Spleen (tissue), 11 donors: Measurements from ENCODE around the gene BACH2. TPM values are rescaled to one million over a fixed set of nuclear protein-coding genes. Genes with fewer than 3 reads are reported as not detected.
A peak's percentile ranks its signal among the peaks of the same experiment; 100 is the strongest.

Experiments
- DNase-seq: peaks from one replicate; pipeline ENCODE4 v3.0.0-alpha.2; 2020
- H3K27ac ChIP-seq, 8 donors: fragments of 200-600 bp; sonication (generic) in 7 of 8; 1 replicate in 4 of 8; 2 replicates in 4 of 8; pipeline versions ENCODE4 v1.5.0 to v1.8.0; 2016 to 2021; ENCODE audit warnings: inconsistent platforms in 4 of 8, mild to moderate bottlenecking in 4 of 8, moderate library complexity in 1 of 8
- H3K27me3 ChIP-seq, 7 donors: fragments of 200-600 bp; sonication (generic) in 6 of 7; replicated peaks in 1 of 7; 1 replicate in 4 of 7; 2 replicates in 3 of 7; pipeline versions ENCODE4 v1.5.0 to v1.8.0; 2016 to 2021; ENCODE audit warnings: inconsistent platforms in 3 of 7, mild to moderate bottlenecking in 1 of 7
- H3K36me3 ChIP-seq, 6 donors: fragments of 200-600 bp; sonication (generic) in 5 of 6; 1 replicate in 4 of 6; 2 replicates in 2 of 6; pipeline versions ENCODE4 v1.5.0 to v1.8.0; 2016 to 2021; ENCODE audit warnings: inconsistent platforms in 2 of 6
- H3K4me1 ChIP-seq, 6 donors: fragments of 200-600 bp; sonication (generic) in 5 of 6; 1 replicate in 3 of 6; 2 replicates in 3 of 6; pipeline versions ENCODE4 v1.5.0 to v1.8.0; 2016 to 2021; ENCODE audit warnings: inconsistent platforms in 3 of 6
- H3K4me3 ChIP-seq, 8 donors: fragments of 200-600 bp; sonication (generic) in 7 of 8; 1 replicate in 4 of 8; 2 replicates in 4 of 8; pipeline versions ENCODE4 v1.5.0 to v1.8.0; 2016 to 2021; ENCODE audit warnings: inconsistent platforms in 4 of 8, mild to moderate bottlenecking in 4 of 8, moderate library complexity in 2 of 8
- H3K9me3 ChIP-seq, 8 donors: fragments of 200-600 bp; sonication (generic) in 7 of 8; 1 replicate in 4 of 8; 2 replicates in 4 of 8; pipeline versions ENCODE4 v1.5.0 to v1.8.0; 2016 to 2021; ENCODE audit warnings: inconsistent platforms in 4 of 8
- POLR2A ChIP-seq, 3 donors: fragments of 450-650 bp; IDR thresholded peaks; one replicate each; pipeline ENCODE4 v1.5.1; 2017; ENCODE audit warnings: antibody characterized with exemption in 3 of 3, mild to moderate bottlenecking in 1 of 3
- POLR2AphosphoS5 ChIP-seq, 3 donors: sonication (generic); formaldehyde crosslinking; IDR thresholded peaks; one replicate each; pipeline ENCODE4 v1.5.1; 2017; ENCODE audit warnings: antibody characterized with exemption in 3 of 3
- WGBS, 5 donors: extraction: QIAGEN DNeasy Blood & Tissue Kit in 3 of 5; methylation state at CpG; one replicate each; pipeline versions ENCODE4 v1.1.5 to v1.1.7; 2013 to 2018; 5-methylcytosine and 5-hydroxymethylcytosine counted together
- intact Hi-C: fragments of 100-400 bp; cut with DNase I; formaldehyde crosslinking; loops from one replicate; pipeline ENCODE4 v1.15.0; 2023; ENCODE audit warnings: low total_unique reads
- polyA plus RNA-seq, 3 donors: library from polyadenylated mRNA; stranded (reverse); fragments of 200-250 nt; gene quantifications; one replicate each; pipeline ENCODE4 v1.2.1, GENCODE V29; 2013
- total RNA-seq, 7 donors: library from RNA; depleted of rRNA in 3 of 7; stranded (reverse); fragments of >200 nt in 3 of 7; fragmentation: NEBNext Ultra II Directional in 4 of 7; extraction: Animal tissue kit (Norgen Biotek cat#: 25700) in 4 of 7; gene quantifications; one replicate each; pipeline versions ENCODE4 v1.1.0 to v1.2.1, GENCODE V29; 2016 to 2021
- TF ChIP-seq, protein P1 (sequence below), 11 experiments: fragments of 200-600 bp in 7 of 11; fragments of 450-650 bp in 4 of 11; sonication (generic) in 4 of 11; IDR thresholded peaks in 8 of 11; conservative IDR thresholded peaks in 3 of 11; 1 replicate in 7 of 11; 2 replicates in 4 of 11; pipeline versions ENCODE4 v1.4.0 to v1.8.0; 2016 to 2021; ENCODE audit warnings: antibody characterized with exemption in 11 of 11, inconsistent platforms in 4 of 11, mild to moderate bottlenecking in 1 of 11
- donor health status: healthy with polysubstance abuse.
- donor health status: DM: no; HTN: no; CAD: no; lungs with moderate emphysema.
- donor health status: DM: no; HTN: no; CAD: no.
- donor health status: Bipolar disorder and iron deficiency.
- donor health status: healthy.
- donor health status: DM: no; HTN: no; CAD: no.
- donor health status: DM: yes; HTN: yes; CAD: no.

The BACH2 gene
- total and polyA plus RNA-seq, 10 donors = 3.0 to 53.8 (median 32.3) TPM

DNA sequence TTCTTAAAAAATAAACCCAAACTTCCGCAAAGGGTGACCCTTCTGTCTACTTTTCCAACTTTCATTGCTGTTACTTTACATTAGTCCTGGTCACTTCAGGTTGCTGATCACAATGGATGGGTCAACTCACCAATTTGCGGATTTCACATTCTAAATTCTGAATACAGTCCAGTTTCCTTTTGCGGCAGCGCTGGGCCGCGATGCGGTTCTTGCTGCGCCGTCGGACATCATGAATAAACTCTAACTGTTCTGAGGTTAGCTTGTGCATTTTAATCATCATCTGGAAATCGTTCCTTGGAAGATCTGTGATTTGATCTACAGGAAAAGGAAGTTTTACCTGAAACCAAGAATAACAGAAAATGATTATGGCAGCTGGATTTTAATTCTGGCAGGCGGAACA lies 358.6 kb downstream of the BACH2 start:
- peaks cover 0 to 9% (median 0%) of the 10 kb centered on the region in 6 donors for H3K4me1 ChIP-seq
- no peak for DNase-seq
- H3K36me3 ChIP-seq = peaks cover 0 to 56% (median 8%) of the 10 kb centered on the region in 6 donors
- no peaks in the 10 kb centered on the region for H3K9me3 ChIP-seq
- no peak overlapping the region for H3K4me3 ChIP-seq
- TF ChIP-seq POLR2A (IDR thresholded peaks at IDR 0.05) = no peak
- no peak for TF ChIP-seq POLR2AphosphoS5 (IDR thresholded peaks at IDR 0.05)
- TF ChIP-seq, protein P1, sequence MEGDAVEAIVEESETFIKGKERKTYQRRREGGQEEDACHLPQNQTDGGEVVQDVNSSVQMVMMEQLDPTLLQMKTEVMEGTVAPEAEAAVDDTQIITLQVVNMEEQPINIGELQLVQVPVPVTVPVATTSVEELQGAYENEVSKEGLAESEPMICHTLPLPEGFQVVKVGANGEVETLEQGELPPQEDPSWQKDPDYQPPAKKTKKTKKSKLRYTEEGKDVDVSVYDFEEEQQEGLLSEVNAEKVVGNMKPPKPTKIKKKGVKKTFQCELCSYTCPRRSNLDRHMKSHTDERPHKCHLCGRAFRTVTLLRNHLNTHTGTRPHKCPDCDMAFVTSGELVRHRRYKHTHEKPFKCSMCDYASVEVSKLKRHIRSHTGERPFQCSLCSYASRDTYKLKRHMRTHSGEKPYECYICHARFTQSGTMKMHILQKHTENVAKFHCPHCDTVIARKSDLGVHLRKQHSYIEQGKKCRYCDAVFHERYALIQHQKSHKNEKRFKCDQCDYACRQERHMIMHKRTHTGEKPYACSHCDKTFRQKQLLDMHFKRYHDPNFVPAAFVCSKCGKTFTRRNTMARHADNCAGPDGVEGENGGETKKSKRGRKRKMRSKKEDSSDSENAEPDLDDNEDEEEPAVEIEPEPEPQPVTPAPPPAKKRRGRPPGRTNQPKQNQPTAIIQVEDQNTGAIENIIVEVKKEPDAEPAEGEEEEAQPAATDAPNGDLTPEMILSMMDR (IDR thresholded peaks at IDR 0.05 in 8 of 11, conservative IDR thresholded peaks at IDR 0.05 in 3 of 11) = no peak
- H3K27ac ChIP-seq = no peak overlapping the region
- no peaks in the 10 kb centered on the region for H3K27me3 ChIP-seq
- 91 to 97% (median 94%) methylated on average over 12 of the region's 12 CpGs for WGBS, 5 donors
- intact Hi-C loops = no loop called here

DNA sequence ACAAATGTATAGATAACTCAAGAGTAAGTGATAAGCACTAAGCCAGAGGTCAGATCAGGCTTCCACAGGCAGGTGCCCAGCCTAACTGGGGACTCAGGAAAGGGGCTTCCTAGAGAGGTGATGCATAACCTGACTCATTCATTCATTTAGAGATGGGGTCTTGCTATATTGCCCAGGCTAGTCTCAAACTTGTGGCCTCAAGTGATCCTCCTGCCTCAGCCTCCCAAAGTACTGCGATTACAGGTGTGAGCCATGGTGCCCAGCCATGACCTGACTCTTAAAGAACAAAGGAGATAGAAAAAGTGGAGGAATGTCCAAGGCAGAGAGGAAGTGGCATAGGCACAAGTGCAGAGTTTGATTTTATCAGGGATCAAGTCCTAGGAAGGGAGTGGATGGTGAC lies 360.5 kb downstream of the BACH2 start:
- peaks cover 0 to 9% (median 0%) of the 10 kb centered on the region in 6 donors for H3K4me1 ChIP-seq
- H3K27ac ChIP-seq = no peak overlapping the region
- no peaks in the 10 kb centered on the region for H3K9me3 ChIP-seq
- WGBS, 5 donors = 93 to 100% (median 100%) methylated on average over 1 of the region's 1 CpG
- H3K4me3 ChIP-seq = no peak overlapping the region
- H3K36me3 ChIP-seq = peaks cover 6 to 74% (median 18%) of the 10 kb centered on the region in 6 donors
- no peaks in the 10 kb centered on the region for H3K27me3 ChIP-seq
- intact Hi-C loops = no loop called here
- DNase-seq = no peak
- no peak for TF ChIP-seq POLR2A (IDR thresholded peaks at IDR 0.05)
- TF ChIP-seq, protein P1 (IDR thresholded peaks at IDR 0.05 in 8 of 11, conservative IDR thresholded peaks at IDR 0.05 in 3 of 11) = no peak
- TF ChIP-seq POLR2AphosphoS5 (IDR thresholded peaks at IDR 0.05) = no peak

DNA sequence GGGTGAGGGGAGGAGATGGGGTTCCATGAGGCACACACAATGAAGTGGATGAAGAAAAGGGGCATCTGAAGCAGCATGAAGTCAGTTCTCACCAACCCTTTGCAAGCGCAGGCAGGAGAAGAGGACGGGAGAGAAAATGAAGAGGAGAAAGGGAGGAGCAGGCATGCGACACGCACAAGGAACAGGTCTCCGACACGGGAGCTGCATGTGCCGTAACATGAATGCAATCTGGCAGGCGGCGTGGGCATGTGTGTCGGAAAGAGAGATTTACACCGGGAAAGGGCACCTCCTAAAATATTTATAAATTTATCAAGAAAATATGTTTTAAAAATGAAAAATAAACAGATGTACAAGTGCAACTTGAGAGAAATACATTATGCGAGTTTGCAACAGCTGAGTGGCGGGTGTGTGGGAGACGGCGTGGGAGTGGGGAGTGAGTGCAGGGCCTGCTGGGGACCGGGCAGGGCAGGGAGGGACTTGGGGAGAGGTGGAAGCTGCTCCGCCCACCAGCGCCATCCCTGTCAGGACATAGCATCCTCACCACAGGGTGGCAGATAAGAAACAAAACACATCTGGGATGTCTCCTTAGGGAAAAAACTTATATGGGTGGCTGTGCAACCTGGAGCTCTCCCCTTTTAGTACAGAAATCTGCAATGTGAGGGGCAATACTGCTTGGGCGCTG lies 361.8 kb downstream of the BACH2 start:
- intact Hi-C loops = no loop called here
- Histone ChIP-seq H3K9me3 (no peaks in the 10 kb centered on the region), H3K4me1 (no peaks in the 10 kb centered on the region), H3K27ac (no peak overlapping the region), H3K27me3 (no peaks in the 10 kb centered on the region), H3K4me3 (no peak overlapping the region), H3K36me3 (peaks cover 6 to 79% (median 18%) of the 10 kb centered on the region in 6 donors)
- TF ChIP-seq POLR2A (IDR thresholded peaks at IDR 0.05) (no peak), POLR2AphosphoS5 (IDR thresholded peaks at IDR 0.05) (peak in 1 of 3 donors; percentile 17)
- WGBS, 5 donors = 89 to 94% (median 93%) methylated on average over 19 of the region's 19 CpGs
- DNase-seq = no peak

DNA sequence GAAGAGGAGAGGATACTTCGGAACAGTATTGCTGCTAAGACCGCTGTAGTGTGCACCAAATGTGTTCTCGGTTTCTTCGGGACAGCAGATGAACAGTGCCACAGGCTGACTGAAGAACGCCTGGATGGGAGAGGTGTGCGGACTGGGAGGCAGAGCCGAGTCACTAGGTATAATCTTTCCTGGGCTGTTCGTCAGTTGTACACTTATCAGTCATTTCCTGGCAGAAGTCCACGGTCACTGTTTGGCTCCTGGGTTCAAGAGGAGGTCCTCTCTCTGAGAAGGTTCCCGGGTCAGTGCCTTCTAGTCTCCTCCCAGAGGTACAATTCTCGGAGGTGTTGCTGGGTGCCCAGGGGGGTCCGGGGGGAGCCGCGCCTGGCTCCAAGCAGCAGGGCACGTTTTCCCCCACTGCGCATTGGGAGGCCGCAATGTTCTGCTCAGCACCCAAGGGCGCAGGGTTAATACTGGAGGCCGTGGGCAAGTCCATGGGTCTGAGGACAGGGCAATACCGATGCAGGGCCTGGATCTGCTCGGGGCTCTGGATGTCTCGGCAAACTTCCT lies 364.3 kb downstream of the BACH2 start:
- Histone ChIP-seq H3K4me1 (no peaks in the 10 kb centered on the region), H3K36me3 (peaks cover 6 to 74% (median 18%) of the 10 kb centered on the region in 6 donors), H3K27ac (no peak overlapping the region), H3K4me3 (no peak overlapping the region), H3K27me3 (no peaks in the 10 kb centered on the region), H3K9me3 (no peaks in the 10 kb centered on the region)
- WGBS, 5 donors = 90 to 97% (median 94%) methylated on average over 14 to 22 of the region's 22 CpGs
- DNase-seq = no peak
- intact Hi-C loops = no loop called here
- TF ChIP-seq, protein P1 (IDR thresholded peaks at IDR 0.05 in 8 of 11, conservative IDR thresholded peaks at IDR 0.05 in 3 of 11) = no peak
- TF ChIP-seq POLR2A (IDR thresholded peaks at IDR 0.05) (no peak), POLR2AphosphoS5 (IDR thresholded peaks at IDR 0.05) (no peak)
